Panc1 (cell line): ENCODE measurements around the gene E2F8. TPM values are rescaled to one million over a fixed set of nuclear protein-coding genes. Genes with fewer than 3 reads are reported as not detected.

ENCODE experiments used
- ATAC-seq: fragments of 200-7000 bp; cut with Tn5 transposase; 2 replicates; pipeline ENCODE4 v1.9.1; 2020; ENCODE audit warnings: mild to moderate bottlenecking, moderate library complexity
- BruUV-seq: library from RNA; stranded (reverse); fragments of 400-500 nt; replicated peaks from 2 replicates; lab custom pipeline; 2021; lab: Mats Ljungman, UMichigan
- CTCF ChIA-PET: fragments of 300-600 bp; sonication (Branson Sonifier 250); formaldehyde crosslinking; loops from one replicate; lab custom pipeline; 2022; ENCODE audit warnings: antibody characterized with exemption; lab: Charles Lee
- POLR2A ChIA-PET: fragments of 300-600 bp; sonication (Branson Sonifier 250); formaldehyde crosslinking; loops from one replicate; lab custom pipeline; 2022; ENCODE audit warnings: antibody characterized with exemption; lab: Charles Lee
- DNase-seq: peaks from one replicate; pipeline ENCODE4 v3.0.0-alpha.2; 2010; ENCODE audit warnings: low read depth, low spot score
- H3K27ac ChIP-seq: 2 replicates; pipeline ENCODE4 v1.5.1; 2011; ENCODE audit warnings: mild to moderate bottlenecking, low read length, inconsistent platforms
- H3K27me3 ChIP-seq: fragments of 200-500 bp; sonication (Bioruptor generic); 2 replicates; pipeline ENCODE4 v1.6.0; 2014; ENCODE audit warnings: low read length, inconsistent platforms; ENCODE audit not compliant: control insufficient read depth, insufficient read depth
- H3K36me3 ChIP-seq: fragments of 200-500 bp; sonication (Bioruptor generic); 2 replicates; pipeline ENCODE4 v1.5.1; 2014; ENCODE audit warnings: inconsistent platforms, mild to moderate bottlenecking, low read length, moderate library complexity; ENCODE audit not compliant: control insufficient read depth, insufficient read depth
- H3K4me1 ChIP-seq: 2 replicates; pipeline ENCODE4 v1.5.1; 2011; ENCODE audit warnings: inconsistent platforms, mild to moderate bottlenecking, low read length, moderate library complexity; ENCODE audit not compliant: control insufficient read depth, insufficient read depth
- H3K4me3 ChIP-seq, 2 experiments: 2 replicates each; pipeline ENCODE4 v1.5.1; 2011 to 2012; ENCODE audit warnings: low read depth in 2 of 2, low read length in 2 of 2, mild to moderate bottlenecking in 2 of 2, inconsistent platforms in 1 of 2, moderate library complexity in 1 of 2
- H3K9me3 ChIP-seq: fragments of 200-500 bp; sonication (Bioruptor generic); 2 replicates; pipeline ENCODE4 v1.5.1; 2014; ENCODE audit warnings: low read depth, mild to moderate bottlenecking, inconsistent platforms, low read length, moderate library complexity; ENCODE audit not compliant: control insufficient read depth, insufficient read depth
- CTCF ChIP-seq: fragments of 450-650 bp; IDR thresholded peaks from 2 replicates; pipeline ENCODE4 v1.5.1; 2017; ENCODE audit warnings: mild to moderate bottlenecking
- POLR2AphosphoS5 ChIP-seq: IDR thresholded peaks from 2 replicates; pipeline ENCODE4 v1.6.1; 2012; ENCODE audit warnings: mild to moderate bottlenecking, low read depth, low read length, moderate library complexity
- REST ChIP-seq, 2 experiments: IDR thresholded peaks; 2 replicates each; pipeline ENCODE4 v1.6.1; 2011 to 2012; ENCODE audit warnings: low read depth in 2 of 2, control low read depth in 1 of 2, low read length in 1 of 2, mild to moderate bottlenecking in 1 of 2, moderate library complexity in 1 of 2; ENCODE audit not compliant: insufficient read depth in 1 of 2
- SIN3A ChIP-seq: IDR thresholded peaks from 2 replicates; pipeline ENCODE4 v1.6.1; 2012; ENCODE audit warnings: low read depth, mild to moderate bottlenecking, low read length, moderate library complexity, borderline replicate concordance; ENCODE audit not compliant: insufficient read depth
- TCF7L2 ChIP-seq: IDR thresholded peaks from 2 replicates; pipeline ENCODE4 v1.6.1; 2011; ENCODE audit warnings: mild to moderate bottlenecking, low read depth, low read length, inconsistent platforms
- in situ Hi-C: cut with HindIII; loops from 2 replicates; pipeline ENCODE4 v1.10.0; 2016; ENCODE audit warnings: low sequenced_read_pairs, low pct_unique_long_range_greater_than_20kb
- intact Hi-C: fragments of 100-400 bp; cut with micrococcal nuclease; formaldehyde crosslinking; loops from one replicate; pipeline ENCODE4 v1.10.0; 2022; ENCODE audit not compliant: unreplicated experiment
- total RNA-seq: library from RNA; stranded (reverse); gene quantifications from one replicate; pipeline ENCODE4 v1.2.1, GENCODE V29; 2021; ENCODE audit not compliant: unreplicated experiment

The E2F8 gene
- total RNA-seq, 1 experiment from 2014 or later, result 14.2 TPM

DNA sequence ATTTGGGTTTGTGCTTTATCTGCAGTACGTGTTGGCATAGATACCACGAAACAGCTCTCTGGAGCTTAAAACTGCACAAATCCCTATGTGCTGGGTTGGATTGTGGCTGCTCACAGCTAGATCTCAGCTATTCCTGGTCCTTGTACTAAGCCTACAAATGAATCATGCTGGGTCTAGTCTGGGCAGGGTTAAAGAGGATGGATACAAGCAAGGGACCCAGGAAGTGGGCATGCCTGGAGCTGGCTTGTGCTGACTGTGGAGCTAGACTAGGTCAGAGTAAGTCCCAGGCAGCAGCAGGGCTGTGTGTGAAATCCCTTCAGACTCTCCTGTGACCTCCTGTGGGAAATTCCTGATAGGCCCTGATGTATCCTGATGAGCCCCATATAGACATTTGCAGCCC lies 3.9 kb upstream of the E2F8 start:
- Histone ChIP-seq H3K27ac (no peak overlapping the region), H3K36me3 (no peaks in the 10 kb centered on the region), H3K27me3 (no peaks in the 10 kb centered on the region), H3K9me3 (no peaks in the 10 kb centered on the region), H3K4me1 (peaks cover 4% of the 10 kb centered on the region; the same call in 1 of the 2 replicates), H3K4me3 (no peak overlapping the region)
- DNase-seq, result no peak
- ChIA-PET CTCF (no interaction called here), POLR2A (no interaction called here)
- intact Hi-C loops, result no loop called here
- no peak for TF ChIP-seq POLR2AphosphoS5
- TF ChIP-seq SIN3A, result no peak
- no peak for TF ChIP-seq CTCF
- no peak for TF ChIP-seq TCF7L2
- TF ChIP-seq REST (IDR thresholded peaks at IDR 0.05; ENCODE audit: insufficient read depth in 1 of 2, low read depth in 2 of 2, low read length in 1 of 2), result no peak
- BruUV-seq, result no TSS peak
- no peak for ATAC-seq
- in situ Hi-C loops, result no loop called here

DNA sequence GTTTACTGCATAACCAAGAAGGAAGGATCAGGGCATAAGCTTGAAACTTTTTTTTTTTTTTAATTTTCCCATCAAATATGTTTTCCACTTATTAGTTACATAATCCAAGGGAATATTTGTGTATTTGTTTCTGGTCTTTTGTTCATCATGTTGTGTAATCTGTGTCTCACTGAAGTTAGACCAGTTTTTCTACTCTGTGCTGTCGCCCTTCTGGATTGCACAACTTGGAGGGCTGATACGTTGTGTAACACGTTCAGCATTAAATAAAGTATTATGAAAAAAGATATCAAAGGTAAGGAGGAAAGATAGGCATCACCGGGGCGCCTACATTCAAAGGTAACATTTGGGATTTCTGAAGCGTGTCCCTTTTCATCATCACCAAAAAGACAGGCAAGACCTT lies 3.3 kb upstream of the E2F8 start:
- Histone ChIP-seq H3K4me3 (no peak overlapping the region), H3K36me3 (no peaks in the 10 kb centered on the region), H3K4me1 (peaks cover 9% of the 10 kb centered on the region), H3K9me3 (no peaks in the 10 kb centered on the region), H3K27me3 (no peaks in the 10 kb centered on the region), H3K27ac (no peak overlapping the region)
- intact Hi-C loops (no loop called here), in situ Hi-C loops (no loop called here)
- ChIA-PET CTCF (no interaction called here), POLR2A (interaction anchor here (0.6 kb wide), 1 partner anchor 19 kb away, joined by 3 read pairs; no protein-coding TSS in a partner anchor)
- ATAC-seq (no peak), DNase-seq (no peak)
- BruUV-seq, result TSS peak; percentile 51
- no peak for TF ChIP-seq CTCF
- TF ChIP-seq TCF7L2, result no peak
- no peak for TF ChIP-seq REST (IDR thresholded peaks at IDR 0.05; ENCODE audit: insufficient read depth in 1 of 2, low read depth in 2 of 2, low read length in 1 of 2)
- TF ChIP-seq POLR2AphosphoS5, result no peak
- no peak for TF ChIP-seq SIN3A
